Measurements from ENCODE around the gene MRPL21. TPM values are rescaled to one million over a fixed set of nuclear protein-coding genes. Genes with fewer than 3 reads are reported as not detected.

The MRPL21 gene
- total and polyA plus RNA-seq, 2 of the 8 experiments (the other 6 are each of a cell fraction or from before 2014, with no cell fraction given) = 102 to 107 TPM

GRCh38 chr11:68910965-68911364 is 7.3 kb upstream of the MRPL21 start:
- H4K91ac ChIP-seq (replicated peaks; ENCODE audit: insufficient read length, low read length) = no peak overlapping the region
- TF ChIP-seq GABPA (IDR thresholded peaks at IDR 0.05; ENCODE audit: borderline replicate concordance, insufficient read depth, low read length) (no peak), EZH2 (IDR thresholded peaks at IDR 0.05; ENCODE audit: low read depth, low read length, severe bottlenecking) (no peak), RBBP5 (IDR thresholded peaks at IDR 0.05; ENCODE audit: borderline replicate concordance, low read depth, low read length) (no peak), KDM1A (IDR thresholded peaks at IDR 0.05; ENCODE audit: borderline replicate concordance, low read length) (no peak), E2F6 (IDR thresholded peaks at IDR 0.05) (no peak), NANOG (IDR thresholded peaks at IDR 0.05; ENCODE audit: insufficient read depth, low read depth, low read length, poor library complexity, severe bottlenecking) (no peak), TCF12 (IDR thresholded peaks at IDR 0.05; ENCODE audit: low read depth, low read length) (no peak), TAF7 (optimal IDR thresholded peaks at IDR 0.05; ENCODE audit: borderline replicate concordance, low read depth, low read length) (no peak), CEBPB (IDR thresholded peaks at IDR 0.05; ENCODE audit: low read depth, low read length) (no peak), SP4 (IDR thresholded peaks at IDR 0.05; ENCODE audit: low read length) (no peak), EGR1 (IDR thresholded peaks at IDR 0.05; ENCODE audit: borderline replicate concordance, low read depth, low read length) (no peak), TBP (IDR thresholded peaks at IDR 0.05; ENCODE audit: low read depth, low read length) (no peak), CBX8 (IDR thresholded peaks at IDR 0.05; ENCODE audit: borderline replicate concordance, low read depth, low read length) (no peak), YY1 (IDR thresholded peaks at IDR 0.05; ENCODE audit: low read depth, low read length) (no peak)

More at GRCh38 chr11:68910965-68911364, 7.3 kb upstream of the MRPL21 start:
- Histone ChIP-seq H3K27ac (ENCODE audit: low read depth, low read length) (no peak overlapping the region), H4K8ac (ENCODE audit: extremely low read depth, insufficient read depth, low read length) (no peak overlapping the region), H2BK5ac (ENCODE audit: low read depth, low read length) (no peak overlapping the region), H3K18ac (ENCODE audit: extremely low read depth, low read length) (no peak overlapping the region), H3K56ac (replicated peaks; ENCODE audit: insufficient read length, low read depth, low read length) (no peak overlapping the region), H3K9ac (replicated peaks in 1 of 4; ENCODE audit: extremely low read depth in 1 of 4, low read depth in 3 of 4, low read length in 3 of 4) (no peak overlapping the region), H3K79me1 (ENCODE audit: low read depth, low read length) (no peaks in the 10 kb centered on the region; the same call in 1 of the 2 replicates), H4K5ac (ENCODE audit: insufficient read length, low read depth, low read length) (no peak overlapping the region), H4K20me1 (replicated peaks in 1 of 2; ENCODE audit: control insufficient read depth in 1 of 2, insufficient read depth in 2 of 2, low read length in 2 of 2) (peaks cover 0 to 2% of the 10 kb centered on the region in 2 experiments), H3K4ac (replicated peaks; ENCODE audit: insufficient read length, low read depth, low read length) (no peak overlapping the region), H2BK12ac (ENCODE audit: low read depth, low read length) (no peak overlapping the region), H2AFZ (ENCODE audit: low read length) (no peak overlapping the region), H3K79me2 (ENCODE audit: control insufficient read depth in 1 of 2, insufficient read depth in 2 of 2, low read length in 2 of 2) (peaks cover 0 to 4% of the 10 kb centered on the region in 2 experiments; a peak in 2 of 4 replicates), H3K4me3 (ENCODE audit: extremely low read depth in 1 of 4, insufficient read depth in 2 of 4, low read depth in 3 of 4, low read length in 4 of 4) (no peak overlapping the region), H2AK5ac (ENCODE audit: low read depth, low read length) (no peak overlapping the region), H2BK20ac (ENCODE audit: low read length) (no peak overlapping the region), H3K14ac (ENCODE audit: insufficient read length) (no peak overlapping the region), H3K9me3 (ENCODE audit: insufficient read depth in 2 of 2, low read depth in 1 of 2, low read length in 1 of 2) (no peaks in the 10 kb centered on the region), H3K23ac (ENCODE audit: insufficient read length) (no peak overlapping the region), H3K23me2 (ENCODE audit: low read depth, low read length) (no peaks in the 10 kb centered on the region), H2BK120ac (replicated peaks; ENCODE audit: low read depth, low read length) (no peak overlapping the region), H2BK15ac (ENCODE audit: low read length) (no peak overlapping the region), H3K4me1 (replicated peaks in 1 of 4; ENCODE audit: control insufficient read depth in 3 of 4, insufficient read depth in 4 of 4, low read length in 3 of 4) (no peaks in the 10 kb centered on the region), H3K36me3 (ENCODE audit: control insufficient read depth in 2 of 4, insufficient read depth in 4 of 4, low read length in 3 of 4) (peaks cover 8 to 49% (median 24%) of the 10 kb centered on the region in 4 experiments), H3K4me2 (ENCODE audit: insufficient read depth in 1 of 2, low read depth in 2 of 2, low read length in 2 of 2) (no peak overlapping the region), H3K27me3 (replicated peaks in 1 of 4; ENCODE audit: control insufficient read depth in 3 of 4, extremely low read depth in 1 of 4, insufficient read depth in 3 of 4, low read length in 3 of 4) (no peaks in the 10 kb centered on the region)
- DNase-seq (ENCODE audit: low read depth in 1 of 2, low spot score in 2 of 2) = no peak
- ChIA-PET POLR2A (ENCODE audit: partially characterized antibody) (interaction anchor here (1.1 kb wide), 1 partner anchor 21 kb away, joined by 3 read pairs; no protein-coding TSS in a partner anchor), CTCF (ENCODE audit: partially characterized antibody) (interaction anchor here (1.1 kb wide), 1 partner anchor 54 kb away, joined by 3 read pairs; no protein-coding TSS in a partner anchor)
- WGBS, 2 experiments (ENCODE audit: extremely low coverage in 1 of 2, insufficient coverage in 1 of 2, insufficient read length in 1 of 2, insufficient replicate concordance in 2 of 2, low coverage in 1 of 2, low lambda C conversion rate in 2 of 2, missing lambda C conversion rate in 1 of 2) = 95% methylated on average over 8 of the region's 8 CpGs; no CpG with 5 or more reads in 1 of the 2 experiments
- no peak for FAIRE-seq
